Thyroid gland (tissue), 4 donors: ENCODE results near the gene GRM2. TPM values are rescaled to one million over a fixed set of nuclear protein-coding genes. Genes with fewer than 3 reads are reported as not detected.

Experiments used
- DNase-seq, 2 donors: peaks; one replicate each; pipeline ENCODE4 v3.0.0-alpha.2; 2019
- H3K27ac ChIP-seq, 3 donors: fragments of 200-600 bp; sonication (generic); 1 replicate in 2 of 3; 2 replicates in 1 of 3; pipeline ENCODE4 v1.5.1; 2016 to 2019; ENCODE audit warnings: mild to moderate bottlenecking in 1 of 3, moderate library complexity in 1 of 3
- H3K27me3 ChIP-seq: fragments of 200-600 bp; sonication (generic); one replicate; pipeline ENCODE4 v1.5.1; 2019
- H3K36me3 ChIP-seq, 2 donors: fragments of 200-600 bp; sonication (generic); one replicate each; pipeline ENCODE4 v1.5.1; 2016 to 2019
- H3K4me1 ChIP-seq, 2 donors: fragments of 200-600 bp; sonication (generic); one replicate each; pipeline ENCODE4 v1.5.1; 2017 to 2019
- H3K4me3 ChIP-seq, 3 donors: fragments of 200-600 bp; sonication (generic); replicated peaks in 1 of 3; 1 replicate in 2 of 3; 2 replicates in 1 of 3; pipeline ENCODE4 v1.5.1; 2016; ENCODE audit warnings: mild to moderate bottlenecking in 1 of 3
- H3K9me3 ChIP-seq: fragments of 200-600 bp; sonication (generic); one replicate; pipeline ENCODE4 v1.5.1; 2017
- CTCF ChIP-seq, 6 experiments: fragments of 200-600 bp in 3 of 6; fragments of 450-650 bp in 3 of 6; sonication (generic) in 3 of 6; IDR thresholded peaks; one replicate each; pipeline ENCODE4 v1.5.1; 2016 to 2019; ENCODE audit warnings: antibody characterized with exemption in 6 of 6, mild to moderate bottlenecking in 2 of 6, inconsistent platforms in 1 of 6, moderate library complexity in 1 of 6
- POLR2A ChIP-seq, 2 donors: fragments of 450-650 bp; IDR thresholded peaks; one replicate each; pipeline ENCODE4 v1.6.1; 2017; ENCODE audit warnings: antibody characterized with exemption in 2 of 2, mild to moderate bottlenecking in 2 of 2, moderate library complexity in 1 of 2
- WGBS, 2 donors: methylation state at CpG; one replicate each; pipeline ENCODE4 v1.1.5; 2017; 5-methylcytosine and 5-hydroxymethylcytosine counted together
- intact Hi-C: fragments of 100-400 bp; cut with DNase I; formaldehyde crosslinking; loops from one replicate; pipeline ENCODE4 v1.15.1; 2023
- total RNA-seq, 4 donors: library from RNA; depleted of rRNA; stranded (reverse); fragments of >200 nt; gene quantifications; one replicate each; pipeline ENCODE4 v1.2.3, GENCODE V29; 2016

GRM2 gene
- total RNA-seq, 4 donors from 2014 or later, result 0.20 to 0.81 (median 0.45) TPM; not detected in 1

- H3K9me3 ChIP-seq, result no peaks in the 10 kb centered on the region
- WGBS, 2 donors, result 7 to 32% methylated on average over 11 to 38 of the region's 40 CpGs
- peaks cover 14 to 59% of the 10 kb centered on the region in 2 donors for H3K4me1 ChIP-seq
- H3K27ac ChIP-seq, result peak overlapping the region; percentile 92 to 94 (median 93)
- TF ChIP-seq CTCF (IDR thresholded peaks at IDR 0.05) (no peak), POLR2A (IDR thresholded peaks at IDR 0.05) (peak in 1 of 2 donors; percentile 25)
- no peaks in the 10 kb centered on the region for H3K27me3 ChIP-seq
- H3K4me3 ChIP-seq, result peak overlapping the region; percentile 84 to 94 (median 84)
- no peaks in the 10 kb centered on the region for H3K36me3 ChIP-seq
- peak; percentile 79 to 80 for DNase-seq
- intact Hi-C loops, result loop anchor here (5.0 kb wide), 1 partner anchor 280 kb away; the partner anchor contains the start of gene RBM15B
Measured at GRCh38 chr3:51671734-51672475, 35.0 kb upstream of the GRM2 start.

- no peak for DNase-seq
- H3K27me3 ChIP-seq, result no peaks in the 10 kb centered on the region
- no peak for TF ChIP-seq POLR2A (IDR thresholded peaks at IDR 0.05)
- TF ChIP-seq CTCF (IDR thresholded peaks at IDR 0.05), result no peak
- no peaks in the 10 kb centered on the region for H3K36me3 ChIP-seq
- no peaks in the 10 kb centered on the region for H3K9me3 ChIP-seq
- intact Hi-C loops, result loop anchor here (5.0 kb wide), 1 partner anchor 281 kb away; the partner anchor contains the start of gene RBM15B
- H3K4me1 ChIP-seq, result peaks cover 14 to 63% of the 10 kb centered on the region in 2 donors
- no peak overlapping the region for H3K4me3 ChIP-seq
- 82 to 88% methylated on average over 4 of the region's 4 CpGs for WGBS, 2 donors
- H3K27ac ChIP-seq, result peak overlapping the region in 1 of 3 donors; percentile 24
Measured at GRCh38 chr3:51673181-51673801, 33.6 kb upstream of the GRM2 start.

GRCh38 chr3:51673802-51674654, 32.8 kb upstream of the GRM2 start:
- no peaks in the 10 kb centered on the region for H3K27me3 ChIP-seq
- H3K9me3 ChIP-seq, result no peaks in the 10 kb centered on the region
- H3K4me3 ChIP-seq, result no peak overlapping the region
- WGBS, 2 donors, result 87 to 90% methylated on average over 11 to 14 of the region's 14 CpGs
- peaks cover 14 to 64% of the 10 kb centered on the region in 2 donors for H3K4me1 ChIP-seq
- intact Hi-C loops, result loop anchor here (5.0 kb wide), 1 partner anchor 282 kb away; the partner anchor contains the start of gene RBM15B
- peak overlapping the region in 1 of 3 donors; percentile 24 for H3K27ac ChIP-seq
- DNase-seq, result no peak
- H3K36me3 ChIP-seq, result no peaks in the 10 kb centered on the region
- TF ChIP-seq POLR2A (IDR thresholded peaks at IDR 0.05) (no peak), CTCF (IDR thresholded peaks at IDR 0.05) (no peak)

- Histone ChIP-seq H3K27ac (no peak overlapping the region), H3K4me1 (peaks cover 14 to 62% of the 10 kb centered on the region in 2 donors), H3K36me3 (no peaks in the 10 kb centered on the region), H3K9me3 (no peaks in the 10 kb centered on the region), H3K27me3 (no peaks in the 10 kb centered on the region), H3K4me3 (no peak overlapping the region)
- TF ChIP-seq CTCF (IDR thresholded peaks at IDR 0.05) (no peak), POLR2A (IDR thresholded peaks at IDR 0.05) (no peak)
- DNase-seq, result peak; percentile 66 to 68
- WGBS, 2 donors, result 26 to 35% methylated on average over 2 of the region's 2 CpGs
- intact Hi-C loops, result no loop called here
Measured at GRCh38 chr3:51675201-51675611, 31.7 kb upstream of the GRM2 start.
